Esophagus squamous epithelium (tissue), 4 donors: Measurements from ENCODE around the gene PALM3.

Source experiments
- POLR2A ChIP-seq, 4 donors: fragments of 450-650 bp; IDR thresholded peaks; one replicate each; pipeline ENCODE4 v1.6.1; 2017; ENCODE audit warnings: antibody characterized with exemption in 4 of 4, mild to moderate bottlenecking in 4 of 4, moderate library complexity in 3 of 4
- TF ChIP-seq, protein P1 (sequence below), 6 experiments: fragments of 450-650 bp in 4 of 6; fragments of 200-600 bp in 2 of 6; sonication (generic) in 2 of 6; IDR thresholded peaks; one replicate each; pipeline ENCODE4 v1.5.1; 2016 to 2019; ENCODE audit warnings: antibody characterized with exemption in 6 of 6, mild to moderate bottlenecking in 4 of 6, moderate library complexity in 4 of 6

DNA sequence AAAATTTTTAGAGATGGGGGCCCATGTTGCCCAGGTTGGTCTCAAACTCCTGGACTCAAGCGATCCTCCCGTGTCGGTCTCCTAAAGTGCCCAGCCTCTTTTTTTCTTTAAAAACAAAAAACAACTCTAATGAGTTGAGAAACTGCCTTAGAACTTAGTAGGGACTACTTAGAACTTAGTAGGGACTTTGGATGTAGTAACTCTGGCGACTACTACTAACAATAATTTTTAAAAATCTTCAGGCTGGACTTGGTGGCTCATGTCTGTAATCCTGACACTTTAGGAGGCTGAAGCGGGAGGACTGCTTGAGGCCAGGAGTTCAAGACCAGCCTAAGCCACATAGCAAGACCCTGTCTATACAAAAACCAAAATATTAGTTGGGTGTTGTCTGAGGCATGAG lies 24.2 kb upstream of the PALM3 start:
- TF ChIP-seq, protein P1, sequence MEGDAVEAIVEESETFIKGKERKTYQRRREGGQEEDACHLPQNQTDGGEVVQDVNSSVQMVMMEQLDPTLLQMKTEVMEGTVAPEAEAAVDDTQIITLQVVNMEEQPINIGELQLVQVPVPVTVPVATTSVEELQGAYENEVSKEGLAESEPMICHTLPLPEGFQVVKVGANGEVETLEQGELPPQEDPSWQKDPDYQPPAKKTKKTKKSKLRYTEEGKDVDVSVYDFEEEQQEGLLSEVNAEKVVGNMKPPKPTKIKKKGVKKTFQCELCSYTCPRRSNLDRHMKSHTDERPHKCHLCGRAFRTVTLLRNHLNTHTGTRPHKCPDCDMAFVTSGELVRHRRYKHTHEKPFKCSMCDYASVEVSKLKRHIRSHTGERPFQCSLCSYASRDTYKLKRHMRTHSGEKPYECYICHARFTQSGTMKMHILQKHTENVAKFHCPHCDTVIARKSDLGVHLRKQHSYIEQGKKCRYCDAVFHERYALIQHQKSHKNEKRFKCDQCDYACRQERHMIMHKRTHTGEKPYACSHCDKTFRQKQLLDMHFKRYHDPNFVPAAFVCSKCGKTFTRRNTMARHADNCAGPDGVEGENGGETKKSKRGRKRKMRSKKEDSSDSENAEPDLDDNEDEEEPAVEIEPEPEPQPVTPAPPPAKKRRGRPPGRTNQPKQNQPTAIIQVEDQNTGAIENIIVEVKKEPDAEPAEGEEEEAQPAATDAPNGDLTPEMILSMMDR (IDR thresholded peaks at IDR 0.05), result no peak
- TF ChIP-seq POLR2A (IDR thresholded peaks at IDR 0.05), result no peak
